Calu3 (cell line): ENCODE results near the gene GBF1. TPM values are rescaled to one million over a fixed set of nuclear protein-coding genes. Genes with fewer than 3 reads are reported as not detected.

Experiments
- BruUV-seq: library from RNA; stranded (reverse); fragments of 400-500 nt; replicated peaks from 2 replicates; lab custom pipeline; 2021; lab: Mats Ljungman, UMichigan
- CTCF ChIA-PET: fragments of 300-600 bp; sonication (Branson Sonifier 250); formaldehyde crosslinking; loops from one replicate; lab custom pipeline; 2022; ENCODE audit warnings: antibody characterized with exemption; lab: Charles Lee
- DNase-seq: peaks from one replicate; pipeline ENCODE4 v3.0.0; 2022
- H3K27ac Mint-ChIP-seq: one replicate; pipeline ENCODE4 v1.8.0; 2022; ENCODE audit warnings: mixed read lengths; ENCODE audit not compliant: unreplicated experiment
- H3K27me3 Mint-ChIP-seq: one replicate; pipeline ENCODE4 v1.8.0; 2022; ENCODE audit warnings: mixed read lengths; ENCODE audit not compliant: unreplicated experiment
- H3K36me3 Mint-ChIP-seq: one replicate; pipeline ENCODE4 v1.8.0; 2022; ENCODE audit warnings: mild to moderate bottlenecking, moderate library complexity, mixed read lengths; ENCODE audit not compliant: insufficient read depth, unreplicated experiment
- H3K4me1 Mint-ChIP-seq: one replicate; pipeline ENCODE4 v1.8.0; 2022; ENCODE audit warnings: mild to moderate bottlenecking, low read depth, mixed read lengths; ENCODE audit not compliant: unreplicated experiment
- H3K4me3 Mint-ChIP-seq: one replicate; pipeline ENCODE4 v1.8.0; 2022; ENCODE audit warnings: mild to moderate bottlenecking, low read depth, moderate library complexity, mixed read lengths; ENCODE audit not compliant: unreplicated experiment
- H3K9me3 Mint-ChIP-seq: one replicate; pipeline ENCODE4 v1.8.0; 2022; ENCODE audit warnings: low read depth, mixed read lengths; ENCODE audit not compliant: unreplicated experiment
- CTCF ChIP-seq: fragments of 200-600 bp; IDR thresholded peaks from one replicate; pipeline ENCODE4 v1.8.0; 2022; ENCODE audit warnings: antibody characterized with exemption; ENCODE audit not compliant: unreplicated experiment
- intact Hi-C: fragments of 100-400 bp; cut with micrococcal nuclease; formaldehyde crosslinking; loops from one replicate; pipeline ENCODE4 v1.10.0; 2022; ENCODE audit not compliant: unreplicated experiment
- total RNA-seq: library from RNA; stranded (reverse); gene quantifications from 2 replicates; pipeline ENCODE4 v1.2.3, GENCODE V29; 2022

Gene GBF1
- total RNA-seq, 1 experiment from 2014 or later: 36.1 TPM

DNA sequence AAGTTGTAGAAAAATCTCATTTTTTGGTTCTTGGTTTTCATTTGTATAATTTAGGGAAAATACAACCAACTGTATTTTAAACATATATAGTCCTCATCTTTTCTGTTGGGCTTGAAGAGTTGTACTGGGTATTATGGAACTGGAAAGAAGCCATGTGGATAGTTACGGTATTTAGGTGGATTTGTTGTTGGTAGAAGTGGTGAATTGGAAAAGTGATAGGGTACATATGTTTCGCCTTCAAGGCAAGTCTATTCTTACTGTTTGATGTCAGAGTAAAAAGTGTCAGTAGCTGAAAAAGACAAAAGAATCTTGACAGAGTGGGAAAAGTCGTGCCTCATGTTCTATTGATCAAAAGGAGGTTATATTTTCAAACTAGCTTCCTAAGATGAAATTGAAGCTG is 64.6 kb downstream of the GBF1 start:
- no peaks in the 10 kb centered on the region for H3K27me3 Mint-ChIP-seq
- no peak for DNase-seq
- BruUV-seq: no TSS peak
- no peak for TF ChIP-seq CTCF
- no peaks in the 10 kb centered on the region for H3K36me3 Mint-ChIP-seq
- no peaks in the 10 kb centered on the region for H3K9me3 Mint-ChIP-seq
- H3K4me1 Mint-ChIP-seq: peaks cover 44% of the 10 kb centered on the region
- intact Hi-C loops: no loop called here
- CTCF ChIA-PET: no interaction called here
- H3K4me3 Mint-ChIP-seq: peak overlapping the region; percentile 50
- peak overlapping the region; percentile 92 for H3K27ac Mint-ChIP-seq

DNA sequence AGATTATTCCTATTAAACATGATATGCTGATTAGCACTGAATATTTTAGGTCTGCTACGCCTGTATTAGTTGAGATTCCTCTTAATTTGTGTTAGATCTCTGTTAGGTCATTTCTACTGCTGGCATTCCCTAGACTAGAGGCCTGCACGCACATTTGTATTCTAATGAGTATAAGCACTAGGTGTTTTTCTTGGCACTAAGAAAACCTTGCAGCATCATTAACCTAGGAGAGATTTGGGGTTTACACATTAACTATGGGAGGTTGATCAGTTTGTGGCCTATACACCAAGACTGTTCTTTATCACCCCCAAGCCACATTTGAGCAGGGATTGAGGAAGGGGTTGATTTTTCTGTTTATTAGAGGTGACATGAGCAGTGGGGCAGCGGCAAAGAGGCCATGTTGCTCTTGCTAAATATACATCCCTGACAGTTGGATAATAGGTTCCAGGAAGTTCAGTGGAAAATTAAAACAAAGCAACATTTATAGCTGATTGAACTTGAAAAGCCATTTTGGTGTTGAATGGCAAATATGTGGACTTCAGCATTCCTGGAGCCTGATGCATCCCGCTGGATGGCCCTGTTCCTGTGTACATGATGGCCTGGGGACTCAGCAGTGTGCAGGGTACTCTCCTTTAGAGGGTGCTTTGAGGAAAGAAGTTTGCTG is 65.2 kb downstream of the GBF1 start:
- H3K9me3 Mint-ChIP-seq: no peaks in the 10 kb centered on the region
- no peaks in the 10 kb centered on the region for H3K36me3 Mint-ChIP-seq
- peak; percentile 70 for DNase-seq
- CTCF ChIA-PET: interaction anchor here (0.7 to 1.0 kb wide), 4 partner anchors 10 to 335 kb away, joined by 3 read pairs; partner anchors contain the start of gene GBF1
- H3K4me3 Mint-ChIP-seq: peak overlapping the region; percentile 50
- TF ChIP-seq CTCF: no peak
- intact Hi-C loops: no loop called here
- H3K27me3 Mint-ChIP-seq: no peaks in the 10 kb centered on the region
- peak overlapping the region; percentile 92 for H3K27ac Mint-ChIP-seq
- BruUV-seq: no TSS peak
- H3K4me1 Mint-ChIP-seq: peaks cover 44% of the 10 kb centered on the region

- intact Hi-C loops: no loop called here
- no peak for DNase-seq
- Mint-ChIP-seq H3K27ac (peak overlapping the region; percentile 92), H3K36me3 (no peaks in the 10 kb centered on the region), H3K4me3 (peak overlapping the region; percentile 50), H3K27me3 (no peaks in the 10 kb centered on the region), H3K9me3 (no peaks in the 10 kb centered on the region), H3K4me1 (peaks cover 44% of the 10 kb centered on the region)
- TF ChIP-seq CTCF: no peak
- CTCF ChIA-PET: interaction anchor here (0.6 to 1.0 kb wide), 5 partner anchors 9 to 334 kb away, joined by 3 read pairs; partner anchors contain the start of gene GBF1
- BruUV-seq: no TSS peak
Measured at GRCh38 chr10:102311025-102311420, 65.7 kb downstream of the GBF1 start.

DNA sequence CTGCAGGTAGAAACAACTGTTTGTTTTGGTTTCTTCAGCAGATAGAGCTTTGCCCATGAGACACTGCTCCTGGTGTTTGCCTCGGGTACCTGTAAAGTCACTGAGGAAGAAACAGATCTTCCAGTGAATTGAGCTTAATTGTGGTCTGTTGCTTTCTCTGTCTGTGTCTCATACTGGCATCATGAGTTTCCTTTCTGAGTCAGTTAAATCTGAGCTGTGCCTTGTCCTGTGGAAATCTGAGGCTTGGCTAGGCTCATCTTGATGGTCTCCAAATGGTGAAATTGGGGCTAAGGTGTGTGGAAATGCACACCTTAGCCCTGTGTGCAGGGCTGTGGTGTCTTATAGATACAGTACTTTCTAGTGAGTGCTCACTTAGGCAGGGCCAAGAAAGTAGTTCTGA is 67.4 kb downstream of the GBF1 start:
- CTCF ChIA-PET: no interaction called here
- intact Hi-C loops: no loop called here
- no peak for TF ChIP-seq CTCF
- no peak for DNase-seq
- Mint-ChIP-seq H3K27ac (peak overlapping the region; percentile 54), H3K4me3 (no peak overlapping the region), H3K27me3 (no peaks in the 10 kb centered on the region), H3K9me3 (no peaks in the 10 kb centered on the region), H3K36me3 (no peaks in the 10 kb centered on the region), H3K4me1 (peaks cover 44% of the 10 kb centered on the region)
- BruUV-seq: no TSS peak
